GM03348 (cell line): Measurements from ENCODE around the gene SNF8.
A peak's percentile ranks its signal among the peaks of the same experiment; 100 is the strongest.

Source experiments
- DNase-seq: peaks from one replicate; pipeline ENCODE4 v3.0.0; 2012; ENCODE audit warnings: low spot score

SNF8 gene

DNA sequence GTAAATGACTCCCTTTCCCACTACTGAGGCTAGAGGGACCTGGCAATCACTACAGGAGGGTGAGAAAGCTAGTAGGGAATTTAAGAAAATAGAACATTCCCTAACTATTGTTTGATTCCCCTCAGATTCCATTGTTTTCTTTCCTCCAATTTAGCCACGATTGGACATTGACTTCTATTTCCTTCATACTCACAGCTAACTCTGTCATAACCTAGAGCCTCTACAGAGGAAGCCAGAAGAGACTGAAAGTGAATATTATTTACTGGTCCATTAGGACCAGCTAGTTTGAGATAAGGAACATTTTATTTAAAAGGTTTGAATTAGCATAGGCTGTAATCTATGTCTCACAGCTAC, 14.9 kb downstream of the SNF8 start:
- no peak for DNase-seq

DNA sequence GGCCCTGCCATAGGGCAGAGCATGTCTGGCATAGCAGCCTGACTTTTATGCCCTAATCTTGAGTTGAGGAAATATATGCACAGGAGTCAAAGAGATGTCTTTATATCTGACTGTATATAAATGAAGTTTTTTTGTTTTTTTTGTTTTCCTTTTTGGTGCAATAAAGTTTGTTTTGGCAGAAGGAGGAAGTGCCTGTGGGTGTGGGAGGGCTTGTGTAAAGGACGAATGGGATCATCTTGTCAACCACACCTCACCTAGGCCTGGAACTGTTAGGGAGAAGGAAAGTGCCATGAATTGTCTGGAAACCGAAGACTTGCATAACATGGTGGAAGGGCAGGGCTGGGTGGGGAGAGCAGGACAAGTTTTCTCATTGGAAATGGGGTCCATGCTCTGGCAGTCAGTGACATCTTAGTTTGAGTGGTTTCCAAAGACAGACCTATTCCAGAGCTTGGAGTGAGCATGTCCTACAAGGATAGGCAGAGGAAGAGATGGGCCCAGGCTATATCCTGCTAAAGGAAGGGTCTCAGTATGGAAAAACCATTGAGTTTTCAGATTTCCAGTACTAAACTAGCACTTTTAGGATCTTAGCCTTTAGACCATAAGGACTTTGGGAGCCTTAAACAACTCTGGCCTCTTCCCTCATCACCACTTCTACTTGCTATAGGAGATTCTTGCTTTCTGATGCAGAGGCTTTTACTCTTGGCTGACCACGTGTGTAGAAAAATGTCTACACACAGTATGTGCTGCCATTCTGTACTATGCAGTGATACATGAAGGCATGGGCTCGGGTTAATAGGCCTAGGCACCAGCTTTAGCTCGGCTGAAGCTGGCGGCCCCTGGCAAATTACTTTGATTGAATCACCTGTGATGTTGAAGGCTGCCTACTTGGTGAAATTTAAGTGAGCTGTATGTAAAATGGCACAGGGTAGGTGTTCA, 15.5 kb downstream of the SNF8 start:
- DNase-seq: no peak

DNA sequence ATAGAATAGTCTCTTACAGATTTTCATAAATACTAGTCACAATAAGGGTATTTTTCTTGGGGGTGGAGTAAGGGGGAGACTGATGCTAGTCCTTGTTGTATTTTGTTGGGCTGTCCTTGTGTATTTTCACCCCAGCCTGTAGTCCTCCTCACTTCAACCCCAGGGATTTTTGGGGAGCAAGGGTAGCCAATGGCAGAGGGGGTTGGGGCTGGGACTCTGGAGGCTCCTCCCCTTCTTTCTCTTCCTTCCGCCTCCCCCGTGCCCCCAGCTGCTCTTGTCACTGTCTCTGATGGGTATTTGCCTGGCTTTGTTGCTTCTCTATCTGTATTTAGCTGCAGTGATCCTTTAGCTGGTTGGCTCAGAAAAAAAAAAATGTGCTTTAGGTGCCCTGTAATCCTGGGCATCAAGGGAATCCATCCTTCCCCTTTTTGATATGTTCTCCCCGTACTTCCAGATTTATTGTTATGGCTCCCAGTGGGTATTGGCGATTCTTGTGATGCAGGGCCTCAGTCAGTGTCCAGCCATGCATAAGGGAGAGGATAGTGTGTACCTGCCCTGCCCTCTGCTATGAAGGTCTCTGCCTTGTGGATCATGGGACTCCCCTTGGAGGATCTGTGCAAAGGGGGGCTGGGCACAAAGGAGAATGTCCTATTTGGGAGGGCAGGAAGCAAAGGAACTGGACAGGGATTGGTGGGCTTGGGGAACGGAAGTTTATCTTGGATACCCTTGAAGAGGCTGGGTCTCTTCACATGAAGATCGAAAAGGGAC, 16.5 kb downstream of the SNF8 start:
- DNase-seq: no peak

DNA sequence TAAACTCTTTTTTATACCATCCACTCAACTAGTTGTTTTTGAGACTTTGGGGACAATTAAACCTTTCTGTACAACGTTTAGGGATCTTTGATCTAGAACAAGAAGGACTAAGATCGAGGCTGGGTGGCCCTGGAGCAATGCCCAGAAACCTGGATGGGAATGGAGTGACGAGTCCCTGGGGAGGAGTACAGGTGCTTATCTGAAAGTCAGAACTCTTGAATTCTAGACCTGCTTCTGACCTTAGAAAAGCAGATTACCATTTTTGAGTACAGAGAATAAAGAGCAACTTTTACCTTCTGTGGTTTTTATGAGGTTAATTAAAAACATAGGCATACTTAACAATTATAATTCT, 18.7 kb downstream of the SNF8 start:
- no peak for DNase-seq

DNA sequence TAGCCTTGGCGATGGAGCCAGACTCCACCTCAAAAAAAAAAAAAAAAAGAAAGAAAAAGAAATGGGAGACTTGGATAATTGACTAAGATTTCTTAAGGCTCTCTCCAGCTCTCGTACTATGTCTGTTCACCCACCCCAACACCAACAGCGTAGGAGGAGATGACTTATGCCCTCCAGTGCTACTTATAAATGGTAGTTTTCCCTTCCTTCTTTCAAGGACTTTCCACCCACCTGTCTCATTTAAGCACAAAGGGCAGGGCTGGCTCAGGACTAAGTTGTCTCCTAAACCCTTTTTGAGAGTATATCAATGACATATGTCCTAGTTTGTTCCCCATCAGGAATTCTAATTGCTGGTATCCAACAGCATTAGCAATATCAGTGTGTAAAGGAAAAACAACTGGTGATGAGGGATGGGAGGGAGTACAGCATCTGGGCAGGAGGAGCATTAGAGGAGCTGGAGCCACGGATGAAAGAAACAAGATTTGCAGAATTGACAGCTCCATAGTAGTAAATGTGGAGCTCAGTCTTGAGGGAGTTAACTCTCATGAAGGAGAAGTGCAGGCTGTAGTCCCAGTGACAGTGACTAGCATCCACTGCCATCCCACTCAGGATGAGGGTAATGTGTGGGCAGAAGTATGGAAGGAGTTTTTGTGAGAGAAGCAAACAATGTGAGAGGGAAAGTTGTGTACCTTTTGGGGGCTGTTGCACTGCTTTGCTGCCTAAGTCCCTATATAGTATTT, 19.2 kb downstream of the SNF8 start:
- DNase-seq: no peak

DNA sequence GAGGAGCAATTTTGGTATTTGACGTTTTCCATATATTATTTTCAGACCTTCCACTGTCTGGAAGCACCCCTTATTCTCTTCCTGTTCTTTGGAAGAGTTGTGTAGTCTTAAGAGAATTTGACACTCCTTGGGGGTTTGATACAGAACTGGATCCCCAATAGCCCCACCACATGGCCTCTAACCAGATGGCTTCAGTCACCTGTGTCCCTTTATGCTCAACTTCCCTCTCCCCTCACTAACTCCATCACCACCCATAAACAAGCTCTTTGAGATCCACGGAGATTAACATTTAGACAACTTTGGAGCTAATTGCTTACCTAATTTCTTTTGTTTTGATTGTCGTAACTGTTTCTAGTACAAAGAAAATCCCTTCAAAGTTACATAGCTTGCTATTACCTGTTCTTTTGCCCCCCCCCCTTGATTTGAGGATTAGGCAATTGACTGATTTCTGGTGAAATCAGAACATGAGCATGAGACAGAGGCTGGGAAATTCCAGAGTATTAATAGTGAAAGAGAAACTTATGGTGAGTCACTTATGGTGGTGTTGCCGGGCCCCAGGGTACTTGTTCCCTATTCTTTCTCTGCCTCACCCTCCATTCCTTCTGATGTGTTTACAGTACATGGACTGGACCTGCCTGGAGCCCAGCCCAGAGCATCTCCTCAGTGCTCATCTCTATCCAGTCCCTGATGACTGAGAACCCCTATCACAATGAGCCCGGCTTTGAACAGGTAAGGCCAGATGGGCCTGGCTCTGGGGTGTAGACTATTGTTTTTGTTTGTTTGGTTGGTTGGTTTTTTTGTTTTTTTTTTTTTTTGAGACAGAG, 29.0 kb downstream of the SNF8 start:
- DNase-seq: peak; percentile 83

DNA sequence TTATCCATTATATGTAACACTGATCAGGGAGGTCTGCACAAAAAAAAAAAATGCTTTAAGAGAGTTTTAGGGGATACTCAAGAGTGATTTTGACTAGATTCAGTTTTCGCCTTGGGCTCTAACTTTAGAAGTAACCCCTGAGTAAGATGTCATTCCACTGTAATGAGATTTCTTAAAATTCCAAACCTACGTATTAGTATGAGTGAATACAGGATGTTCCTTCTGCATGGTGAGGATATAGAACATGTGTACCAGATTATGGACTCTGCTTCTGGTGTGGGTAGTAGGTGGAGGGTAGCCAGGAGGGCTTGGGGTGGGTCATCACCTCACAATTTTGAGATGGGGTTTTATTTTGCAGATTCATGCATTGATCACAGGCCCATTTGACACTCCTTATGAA, 32.2 kb downstream of the SNF8 start:
- no peak for DNase-seq

DNA sequence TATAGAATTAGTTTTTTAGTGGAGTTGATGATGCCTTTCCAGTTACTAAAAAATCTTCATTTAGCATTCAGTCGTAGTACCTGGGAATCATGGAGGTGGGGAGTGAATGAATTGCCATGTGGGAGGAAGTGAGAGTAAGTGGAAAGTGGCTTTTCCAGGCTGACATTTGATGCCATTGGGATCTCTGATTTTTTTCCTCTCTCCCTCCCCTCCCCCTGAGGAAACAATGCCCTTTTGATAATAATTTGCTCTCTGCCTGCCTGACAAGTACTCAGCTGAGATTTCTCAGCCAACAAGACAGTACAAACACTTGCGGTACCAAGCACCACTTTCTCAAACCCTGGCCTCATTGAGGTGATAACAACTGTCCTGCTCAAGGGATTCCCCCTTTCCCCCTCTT, 34.3 kb downstream of the SNF8 start:
- no peak for DNase-seq

DNA sequence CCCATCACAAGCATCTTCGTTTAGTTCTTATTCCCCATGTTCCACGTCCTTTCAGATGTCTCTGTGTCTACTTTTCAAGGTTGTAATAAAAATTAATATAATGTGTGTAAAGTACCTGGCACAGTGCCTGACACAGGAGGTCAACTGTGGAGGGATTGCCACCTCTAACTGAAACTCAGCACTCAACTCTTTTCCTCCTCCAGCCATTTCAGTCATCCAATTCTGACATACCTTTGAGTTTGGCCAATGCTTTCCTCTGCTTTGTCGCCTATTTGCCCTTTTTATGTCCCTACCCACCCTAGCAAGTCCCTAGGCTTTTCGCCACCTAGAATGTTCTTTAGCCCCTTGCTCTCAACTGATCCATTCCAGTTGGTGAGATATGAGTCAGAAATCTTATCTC, 34.9 kb downstream of the SNF8 start:
- no peak for DNase-seq

DNA sequence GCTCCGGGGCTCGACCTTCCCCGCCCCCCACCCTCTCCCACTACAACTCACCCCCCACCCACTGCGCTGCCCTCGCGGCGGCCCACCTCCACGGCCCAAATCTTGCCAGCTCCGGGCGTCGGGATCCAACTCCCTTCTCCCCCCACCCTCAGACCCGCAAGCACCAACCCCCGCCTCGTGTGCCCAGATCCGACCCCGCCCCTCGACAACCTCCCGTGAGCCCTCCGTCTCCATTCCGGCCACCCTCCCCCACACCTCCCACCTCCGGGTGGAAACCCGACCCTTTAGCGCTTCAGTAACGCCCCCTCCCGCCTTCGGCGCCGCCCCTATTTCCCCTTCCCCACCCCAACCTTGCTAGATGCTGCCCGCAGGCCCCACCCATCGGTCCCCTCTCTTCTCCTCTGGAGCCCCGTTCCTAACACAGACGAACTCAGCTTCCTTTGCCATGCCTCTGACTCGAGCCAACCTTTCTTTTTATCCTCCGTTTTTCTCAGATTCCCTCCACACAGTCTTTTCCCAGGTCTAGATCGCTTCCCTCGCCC, 35.7 kb downstream of the SNF8 start:
- DNase-seq: peak; percentile 90

DNA sequence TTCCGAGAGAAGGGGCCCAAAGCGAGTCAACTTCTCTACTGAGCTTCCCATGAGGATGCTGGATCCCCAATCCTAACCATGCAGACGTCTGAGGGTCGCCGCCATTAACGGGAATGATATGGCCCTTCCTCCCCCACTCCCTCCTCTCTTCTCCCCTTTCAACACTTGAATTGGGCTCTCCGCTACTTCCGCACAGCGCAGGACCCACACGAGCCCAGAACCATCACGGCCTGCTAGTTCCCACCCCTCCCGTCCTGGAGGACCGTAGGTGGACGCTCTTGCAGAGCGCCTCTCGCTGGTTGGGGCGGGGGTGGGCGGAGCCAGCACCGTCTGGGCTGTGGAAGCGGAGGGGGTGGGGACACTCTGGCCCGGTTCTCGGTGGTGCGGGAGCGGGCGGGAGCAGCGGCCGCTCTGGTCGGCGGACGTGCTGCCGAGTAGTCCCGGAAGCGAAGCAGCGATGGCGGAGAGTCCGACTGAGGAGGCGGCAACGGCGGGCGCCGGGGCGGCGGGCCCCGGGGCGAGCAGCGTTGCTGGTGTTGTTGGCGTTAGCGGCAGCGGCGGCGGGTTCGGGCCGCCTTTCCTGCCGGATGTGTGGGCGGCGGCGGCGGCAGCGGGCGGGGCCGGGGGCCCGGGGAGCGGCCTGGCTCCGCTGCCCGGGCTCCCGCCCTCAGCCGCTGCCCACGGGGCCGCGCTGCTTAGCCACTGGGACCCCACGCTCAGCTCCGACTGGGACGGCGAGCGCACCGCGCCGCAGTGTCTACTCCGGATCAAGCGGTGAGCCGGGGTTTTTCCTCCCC, 36.4 kb downstream of the SNF8 start, which contains the start of gene UBE2Z:
Gene UBE2Z, plus strand, starts transcription at position 361 of the 797 bp plus-strand sequence. Its CDS starts 97 bp downstream, at position 458.
- peak; percentile 98 for DNase-seq

DNA sequence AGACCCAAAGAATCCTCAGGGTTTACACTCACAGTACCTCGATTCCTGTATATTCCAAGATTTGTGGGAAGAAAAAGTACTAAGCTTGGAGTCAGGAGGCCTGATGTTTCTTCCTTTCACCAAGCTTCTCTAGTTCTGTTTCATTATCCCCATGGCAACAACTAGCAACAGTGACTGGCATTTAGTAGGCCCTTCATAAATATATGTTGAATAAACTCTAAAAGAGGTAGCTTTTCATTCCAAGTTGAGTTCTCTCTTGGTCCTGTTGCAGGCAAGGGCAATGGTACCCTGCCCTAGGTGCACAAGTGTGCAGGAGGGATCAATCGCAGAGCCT, 37.0 kb downstream of the SNF8 start:
- peak; percentile 21 for DNase-seq

DNA sequence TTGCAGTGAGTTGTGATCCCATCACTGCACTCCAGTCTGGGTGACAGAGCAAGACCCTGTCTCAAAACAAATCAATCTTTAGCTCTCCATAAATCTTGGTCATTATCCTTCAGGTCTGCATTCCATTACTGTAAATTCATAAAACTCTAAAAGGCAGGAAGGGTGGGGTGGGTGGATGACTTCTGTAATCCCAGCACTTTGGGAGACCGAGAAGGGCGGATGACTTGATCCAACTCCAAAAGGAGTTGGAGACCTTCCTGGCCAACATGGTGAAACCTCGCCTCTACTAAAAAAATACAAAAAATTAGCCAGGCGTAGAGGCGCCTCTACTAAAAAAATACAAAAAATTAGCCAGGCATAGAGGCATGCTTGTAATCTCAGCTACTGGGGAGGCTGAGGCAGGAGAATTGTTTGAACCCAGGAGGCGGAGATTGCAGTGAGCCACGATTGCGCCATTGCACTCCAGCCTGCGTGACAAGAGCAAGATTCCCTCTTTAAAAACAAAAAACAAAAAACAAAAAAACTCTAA, 38.6 kb downstream of the SNF8 start:
- DNase-seq: no peak

DNA sequence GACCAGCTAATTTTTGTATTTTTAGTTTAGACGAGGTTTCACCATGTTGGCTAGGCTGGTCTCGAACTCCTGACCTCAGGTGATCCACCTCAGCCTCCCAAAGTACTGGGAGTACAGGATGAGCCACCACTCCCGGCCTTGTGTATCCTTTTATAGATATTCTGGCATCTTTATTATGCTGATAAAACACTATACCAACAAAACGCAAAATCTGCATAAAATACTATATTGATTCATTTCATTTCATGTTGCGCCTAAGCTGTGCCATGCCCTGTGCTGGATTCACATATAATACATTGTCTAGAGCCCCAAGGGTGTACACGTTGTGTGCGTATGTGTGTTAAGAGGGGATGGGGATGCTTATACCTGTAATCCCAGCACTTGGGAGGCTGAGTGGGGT, 40.2 kb downstream of the SNF8 start:
- DNase-seq: no peak

DNA sequence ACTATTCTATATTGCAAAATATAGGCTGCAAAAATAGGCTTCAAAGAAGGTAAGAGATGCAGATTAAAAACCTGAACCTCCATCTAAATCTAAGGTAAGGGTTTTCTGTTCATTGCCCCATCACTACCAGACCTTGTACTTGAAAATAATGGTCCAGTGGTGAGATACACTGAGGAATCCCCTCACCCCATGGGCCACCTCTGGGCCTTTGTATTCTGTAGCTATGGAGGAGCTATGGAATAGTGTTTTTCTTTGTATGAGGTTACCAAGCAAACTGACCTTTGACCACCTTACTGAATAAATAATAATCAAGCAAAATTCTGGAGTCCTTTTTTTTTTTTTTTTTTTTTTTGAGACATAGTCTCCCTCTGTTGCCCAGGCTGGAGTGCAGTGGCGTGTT, 41.2 kb downstream of the SNF8 start:
- DNase-seq: no peak

DNA sequence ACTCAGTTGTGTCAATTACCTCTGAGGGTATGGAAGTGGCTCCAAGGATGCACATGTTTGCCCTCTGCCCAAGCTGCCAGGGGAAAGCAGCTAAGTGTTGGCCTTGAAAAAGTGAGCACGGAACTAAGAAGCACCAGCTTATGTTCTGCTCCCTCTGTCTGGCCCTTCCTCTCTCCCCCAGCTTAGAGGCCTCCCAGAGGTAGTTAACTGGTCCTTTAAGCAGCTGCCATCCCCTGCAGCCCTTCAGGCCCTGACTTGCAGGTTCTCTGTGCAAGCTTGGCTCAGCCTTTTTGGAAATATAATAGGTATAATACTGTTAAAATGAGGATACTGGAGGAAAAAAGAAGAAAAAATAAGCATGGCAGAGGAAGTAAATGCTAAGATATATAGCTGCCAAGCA, 43.4 kb downstream of the SNF8 start:
- no peak for DNase-seq

DNA sequence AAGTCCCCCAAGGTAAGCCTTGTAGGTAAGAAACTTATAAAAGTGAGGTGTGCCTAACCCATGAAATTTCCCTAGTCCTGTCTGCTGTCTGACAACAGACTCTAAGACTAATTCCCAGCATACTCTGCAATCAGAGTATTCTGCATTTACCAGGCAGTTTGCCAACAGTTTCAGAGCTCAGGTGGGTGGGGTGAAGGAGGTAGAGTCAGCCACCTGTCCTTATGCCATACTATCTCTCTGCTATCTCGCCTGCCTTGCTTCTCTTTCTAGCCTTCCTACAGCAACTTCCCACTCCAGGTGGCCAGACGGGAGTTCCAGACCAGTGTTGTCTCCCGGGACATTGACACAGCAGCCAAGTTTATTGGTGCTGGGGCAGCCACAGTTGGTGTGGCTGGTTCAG, 49.8 kb downstream of the SNF8 start:
- DNase-seq: no peak

DNA sequence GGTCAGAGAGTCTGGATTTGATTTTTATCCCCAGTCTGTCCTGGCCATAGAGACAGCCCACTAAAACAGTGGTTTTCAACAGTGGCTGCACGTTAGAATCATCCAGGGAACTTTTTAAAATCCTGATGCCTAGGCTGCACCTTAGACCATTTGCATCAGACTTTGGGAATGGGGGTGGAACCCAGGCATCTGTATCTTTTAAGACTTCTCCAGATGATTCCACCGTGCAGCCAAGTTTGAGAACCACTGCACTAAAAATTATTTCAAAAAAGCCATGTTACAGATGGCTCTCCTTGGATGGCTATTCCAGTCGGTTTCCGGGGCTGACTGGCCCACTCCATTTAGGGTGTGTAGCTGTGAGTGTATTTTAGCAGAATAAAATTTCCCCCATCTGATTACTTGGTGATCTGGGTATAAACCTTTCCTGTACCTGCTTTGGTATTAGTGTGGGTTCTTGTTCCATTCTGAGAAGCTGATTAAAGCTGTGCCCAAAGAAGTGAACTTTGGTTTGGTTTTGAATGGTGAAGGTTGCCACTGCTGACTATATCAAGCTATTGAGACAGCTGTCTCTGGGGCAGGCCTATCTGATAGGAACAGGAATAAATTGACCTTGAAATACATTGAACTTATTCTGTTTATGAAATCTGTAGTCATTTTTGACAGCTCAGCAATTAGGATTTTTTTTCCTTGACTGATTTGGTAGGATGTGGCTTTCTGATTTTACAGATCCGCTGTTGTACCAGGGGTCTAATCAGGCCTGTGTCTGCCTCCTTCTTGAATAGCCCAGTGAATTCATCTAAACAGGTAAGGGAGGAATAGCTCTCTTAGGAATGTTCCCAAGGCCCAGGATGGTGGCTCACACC, 50.8 kb downstream of the SNF8 start:
- no peak for DNase-seq

DNA sequence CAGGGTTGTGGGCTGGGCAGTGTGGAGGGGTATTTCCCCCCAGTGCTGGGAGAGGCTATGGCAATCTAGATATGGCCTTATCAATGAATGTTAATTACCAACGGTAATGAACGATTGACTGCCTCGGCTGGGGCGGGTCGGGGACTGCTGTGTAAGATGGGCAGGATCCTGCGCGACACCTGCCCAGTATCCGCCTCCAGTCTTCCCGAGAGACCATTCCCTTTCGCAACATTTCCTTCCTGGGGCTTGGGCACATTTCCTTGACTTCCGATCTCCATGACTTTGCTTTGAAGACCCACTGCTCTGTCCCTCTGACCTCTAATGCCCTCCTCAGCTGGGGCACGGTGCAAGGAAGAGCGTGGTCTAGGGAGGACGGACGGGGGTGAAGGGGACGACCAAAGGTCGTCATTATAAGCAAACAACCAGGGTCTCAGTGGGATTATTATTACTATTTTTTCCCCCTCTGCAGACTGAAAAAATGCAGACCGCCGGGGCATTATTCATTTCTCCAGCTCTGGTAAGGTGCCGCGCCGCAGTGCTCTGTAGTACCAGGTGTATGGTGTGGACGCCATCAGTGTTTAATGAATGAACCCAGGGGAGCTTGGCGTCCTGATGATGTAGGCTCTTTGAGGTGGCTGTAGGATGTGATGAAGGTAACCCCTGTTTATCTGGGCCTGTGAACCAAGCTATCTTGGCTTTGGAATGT, 51.5 kb downstream of the SNF8 start:
- DNase-seq: no peak
